ENCODE results near the gene KDM2B. TPM values are rescaled to one million over a fixed set of nuclear protein-coding genes. Genes with fewer than 3 reads are reported as not detected.

The KDM2B gene
- total and polyA plus RNA-seq, 2 donors from 2014 or later = 6.2 to 19.7 TPM

- no peak overlapping the region for H3K27ac ChIP-seq (ENCODE audit: low read depth in 2 of 2, low read length in 2 of 2)
- no peaks in the 10 kb centered on the region for H3K27me3 ChIP-seq (ENCODE audit: control insufficient read depth, insufficient read depth, low read length)
- no peaks in the 10 kb centered on the region for H3K9me3 ChIP-seq (ENCODE audit: control insufficient read depth in 2 of 3, insufficient read depth in 1 of 3, low read length in 3 of 3)
- no peak for FAIRE-seq
- no peaks in the 10 kb centered on the region for H3K4me1 ChIP-seq (ENCODE audit: control insufficient read depth in 2 of 3, insufficient read depth in 2 of 3, low read depth in 1 of 3, low read length in 3 of 3)
- H3K9ac ChIP-seq (ENCODE audit: low read length in 3 of 3) = no peak overlapping the region
- H3K4me3 ChIP-seq (ENCODE audit: low read length in 3 of 3) = no peak overlapping the region
- peaks cover 0 to 5% (median 1%) of the 10 kb centered on the region in 3 donors for H3K36me3 ChIP-seq (ENCODE audit: control insufficient read depth in 2 of 3, insufficient read depth in 3 of 3, low read length in 3 of 3)
- no peak for TF ChIP-seq CTCF (IDR thresholded peaks at IDR 0.05; ENCODE audit: borderline replicate concordance, extremely low read depth, insufficient read depth)
- peak in 4 of 5 donors; percentile 44 to 70 (median 50) for DNase-seq
- intact Hi-C loops (cut with DNase I) = no loop called here
Measured at GRCh38 chr12:121513464-121514183, 67.2 kb downstream of the KDM2B start.

DNA sequence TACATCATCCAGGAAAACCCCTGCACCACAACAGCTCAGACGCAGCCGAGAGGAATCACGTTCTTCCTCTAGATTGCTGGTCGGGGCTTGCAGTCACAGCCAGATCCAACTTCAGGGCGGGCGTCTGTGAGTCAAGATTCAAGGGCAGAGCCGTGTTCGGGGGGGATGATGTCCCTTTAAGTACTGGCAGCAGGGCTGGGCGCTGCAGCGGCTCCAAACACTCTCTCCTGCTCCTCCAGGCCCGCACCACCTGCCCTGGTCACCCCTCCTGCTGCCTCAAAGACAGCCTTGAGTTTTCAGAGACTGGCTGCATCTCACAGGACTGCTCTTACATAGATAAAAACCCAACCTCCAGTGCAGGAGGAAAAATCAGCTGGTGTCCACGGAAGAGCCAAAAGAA is 68.3 kb downstream of the KDM2B start:
- Histone ChIP-seq H3K27ac (ENCODE audit: low read depth in 2 of 2, low read length in 2 of 2) (no peak overlapping the region), H3K4me3 (ENCODE audit: low read length in 3 of 3) (no peak overlapping the region), H3K9me3 (ENCODE audit: control insufficient read depth in 2 of 3, insufficient read depth in 1 of 3, low read length in 3 of 3) (no peaks in the 10 kb centered on the region), H3K9ac (ENCODE audit: low read length in 3 of 3) (no peak overlapping the region), H3K36me3 (ENCODE audit: control insufficient read depth in 2 of 3, insufficient read depth in 3 of 3, low read length in 3 of 3) (peaks cover 0 to 5% (median 2%) of the 10 kb centered on the region in 3 donors), H3K27me3 (ENCODE audit: control insufficient read depth, insufficient read depth, low read length) (no peaks in the 10 kb centered on the region), H3K4me1 (ENCODE audit: control insufficient read depth in 2 of 3, insufficient read depth in 2 of 3, low read depth in 1 of 3, low read length in 3 of 3) (no peaks in the 10 kb centered on the region)
- TF ChIP-seq CTCF (IDR thresholded peaks at IDR 0.05; ENCODE audit: borderline replicate concordance, extremely low read depth, insufficient read depth) = no peak
- intact Hi-C loops (cut with DNase I) = no loop called here
- DNase-seq = no peak
- FAIRE-seq = no peak

DNA sequence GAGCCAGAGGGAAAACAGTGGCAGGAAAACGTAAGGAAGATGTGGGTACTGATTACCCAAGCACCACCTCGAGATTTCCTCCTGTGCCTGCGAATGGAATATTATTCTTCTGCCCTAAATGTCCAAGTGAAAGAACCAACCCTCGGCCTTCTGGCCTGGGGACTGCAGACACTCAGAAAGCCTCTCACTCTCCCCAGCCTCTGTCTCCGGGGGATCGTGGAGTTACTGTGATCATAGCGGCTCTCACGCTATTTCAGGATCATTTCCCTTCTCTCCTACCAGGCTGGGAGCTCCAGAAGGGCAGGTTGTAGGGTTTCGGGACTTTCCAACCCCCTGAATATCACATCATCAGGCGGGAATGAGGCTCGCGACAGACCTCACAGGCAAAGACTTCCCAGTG is 68.9 kb downstream of the KDM2B start:
- no peak for DNase-seq
- Histone ChIP-seq H3K4me1 (ENCODE audit: control insufficient read depth in 2 of 3, insufficient read depth in 2 of 3, low read depth in 1 of 3, low read length in 3 of 3) (no peaks in the 10 kb centered on the region), H3K36me3 (ENCODE audit: control insufficient read depth in 2 of 3, insufficient read depth in 3 of 3, low read length in 3 of 3) (peaks cover 0 to 5% (median 2%) of the 10 kb centered on the region in 3 donors), H3K27ac (ENCODE audit: low read depth in 2 of 2, low read length in 2 of 2) (no peak overlapping the region), H3K9me3 (ENCODE audit: control insufficient read depth in 2 of 3, insufficient read depth in 1 of 3, low read length in 3 of 3) (no peaks in the 10 kb centered on the region), H3K27me3 (ENCODE audit: control insufficient read depth, insufficient read depth, low read length) (no peaks in the 10 kb centered on the region), H3K4me3 (ENCODE audit: low read length in 3 of 3) (no peak overlapping the region), H3K9ac (ENCODE audit: low read length in 3 of 3) (no peak overlapping the region)
- FAIRE-seq = no peak
- intact Hi-C loops (cut with DNase I) = no loop called here
- no peak for TF ChIP-seq CTCF (IDR thresholded peaks at IDR 0.05; ENCODE audit: borderline replicate concordance, extremely low read depth, insufficient read depth)

All from kidney (tissue), 14 donors.